ENCODE results near the gene CYFIP2. TPM values are rescaled to one million over a fixed set of nuclear protein-coding genes. Genes with fewer than 3 reads are reported as not detected.

The CYFIP2 gene
- total and polyA plus RNA-seq, 10 of the 15 experiments (the other 5 are each of a cell fraction or from before 2014, with no cell fraction given) = 43.4 to 173 (median 96.0) TPM

GRCh38 chr5:157217289-157218024 is 48.5 kb upstream of the CYFIP2 start:
- 18% methylated on average over 5 of the region's 5 CpGs for WGBS (ENCODE audit: insufficient coverage, insufficient replicate concordance, low lambda C conversion rate, missing lambda C conversion rate)
- intact Hi-C loops (cut with micrococcal nuclease; ENCODE audit: unreplicated experiment) = loop anchor here (2.0 kb wide), 1 partner anchor 69 kb away; no protein-coding TSS in a partner anchor
- Histone ChIP-seq H4K20me1 (ENCODE audit: control insufficient read depth, insufficient read depth) (no peaks in the 10 kb centered on the region), H3K4me2 (ENCODE audit: control insufficient read depth, insufficient read depth) (peak overlapping the region; percentile 0; the same call in 1 of the 2 replicates), H3K79me2 (ENCODE audit: control insufficient read depth, insufficient read depth, low read length) (no peaks in the 10 kb centered on the region), H3K36me3 (ENCODE audit: control insufficient read depth in 2 of 2, insufficient read depth in 2 of 2, low read length in 1 of 2) (no peaks in the 10 kb centered on the region), H3K4me3 (no peak overlapping the region), H2AFZ (ENCODE audit: control insufficient read depth, low read depth, low read length) (peak overlapping the region; percentile 5; the same call in 1 of the 2 replicates), H3K27me3 (replicated peaks in 1 of 2; ENCODE audit: control insufficient read depth in 2 of 2, insufficient read depth in 2 of 2, low read length in 1 of 2) (no peaks in the 10 kb centered on the region), H3K9ac (ENCODE audit: control insufficient read depth, insufficient read depth, low read length) (no peak overlapping the region), H3K27ac (ENCODE audit: control insufficient read depth, insufficient read depth) (no peak overlapping the region), H3K9me3 (replicated peaks; ENCODE audit: control insufficient read depth, insufficient read depth, low read length) (no peaks in the 10 kb centered on the region; the same call in 2 of the 3 replicates), H3K4me1 (ENCODE audit: control insufficient read depth, insufficient read depth, low read length) (peaks cover 62% of the 10 kb centered on the region)
- no peak for FAIRE-seq
- in situ Hi-C loops (cut with MboI) = no loop called here
- CTCF ChIA-PET = interaction anchor here (0.7 to 6.3 kb wide), 18 partner anchors 8 to 286 kb away, joined by 3 to 53 read pairs (median 4); partner anchors contain the start of gene MED7
- SMC1A ChIA-PET (ENCODE audit: uncharacterized antibody, unreplicated experiment) = interaction anchor here (0.9 to 5.0 kb wide), 24 partner anchors 8 to 296 kb away, joined by 3 to 45 read pairs (median 4); partner anchors contain the start of genes ITK and MED7
- ATAC-seq = no peak
- POLR2A ChIA-PET = interaction anchor here (0.6 to 4.7 kb wide), 12 partner anchors 9 to 352 kb away, joined by 3 to 20 read pairs (median 4); partner anchors contain the start of genes CYFIP2 and MED7
- no peak for TF ChIP-seq IRF4 (IDR thresholded peaks at IDR 0.05; ENCODE audit: low read depth, low read length)
- TF ChIP-seq GABPA (IDR thresholded peaks at IDR 0.05; ENCODE audit: low read depth) = peak; percentile 42; the same call in 1 of the 2 replicates
- BruUV-seq (replicated peaks) = no TSS peak
- RAD21 ChIA-PET (ENCODE audit: unreplicated experiment) = interaction anchor here (0.8 to 4.9 kb wide), 12 partner anchors 8 to 74 kb away, joined by 3 to 52 read pairs (median 12); no protein-coding TSS in a partner anchor
- DNase-seq (ENCODE audit: low read depth, low spot score) = no peak

DNA sequence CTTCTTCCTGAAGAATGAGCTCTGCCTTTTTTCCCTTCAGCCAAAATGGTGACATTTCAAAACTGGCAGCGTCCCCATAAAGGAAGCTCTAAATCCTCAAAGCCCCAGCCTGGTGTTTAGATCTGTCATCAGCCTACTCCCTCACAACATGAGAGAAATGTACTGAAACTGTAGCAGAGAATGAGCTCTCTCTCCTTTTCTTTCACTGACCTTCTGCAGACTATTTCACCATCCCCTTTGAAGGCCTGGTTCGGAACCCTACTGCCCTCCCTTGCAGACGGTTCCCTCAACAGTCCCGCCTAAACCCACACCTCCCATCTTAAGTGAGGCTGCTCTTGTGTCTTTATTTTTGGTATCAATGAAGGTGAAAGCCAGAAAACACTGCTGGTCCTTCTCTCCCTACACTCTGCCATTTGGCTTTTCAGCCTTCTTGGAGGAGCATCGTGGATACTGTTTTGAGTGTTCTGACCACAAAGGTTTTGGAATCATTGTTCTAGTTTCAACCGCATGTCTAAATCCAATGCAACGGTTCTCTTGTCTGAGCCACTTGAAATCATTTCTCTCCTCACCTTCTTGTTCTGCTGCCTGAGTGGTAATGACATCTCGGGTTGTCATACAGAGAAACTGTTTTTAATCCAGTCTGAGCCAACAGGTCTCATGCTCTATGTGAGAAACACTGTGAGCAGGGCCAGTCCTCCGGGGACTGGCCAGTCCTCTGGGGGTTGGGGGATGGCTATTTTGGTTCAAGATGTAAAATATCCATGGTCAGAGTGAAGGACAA is 46.2 kb upstream of the CYFIP2 start:
- Histone ChIP-seq H3K27ac (ENCODE audit: control insufficient read depth, insufficient read depth) (peak overlapping the region; percentile 54), H3K4me3 (no peak overlapping the region), H3K9ac (ENCODE audit: control insufficient read depth, insufficient read depth, low read length) (no peak overlapping the region), H3K79me2 (ENCODE audit: control insufficient read depth, insufficient read depth, low read length) (no peaks in the 10 kb centered on the region), H3K27me3 (replicated peaks in 1 of 2; ENCODE audit: control insufficient read depth in 2 of 2, insufficient read depth in 2 of 2, low read length in 1 of 2) (no peaks in the 10 kb centered on the region), H3K36me3 (ENCODE audit: control insufficient read depth in 2 of 2, insufficient read depth in 2 of 2, low read length in 1 of 2) (no peaks in the 10 kb centered on the region), H3K4me2 (ENCODE audit: control insufficient read depth, insufficient read depth) (peak overlapping the region; percentile 38), H2AFZ (ENCODE audit: control insufficient read depth, low read depth, low read length) (peak overlapping the region; percentile 77), H3K4me1 (ENCODE audit: control insufficient read depth, insufficient read depth, low read length) (peaks cover 53% of the 10 kb centered on the region), H3K9me3 (replicated peaks; ENCODE audit: control insufficient read depth, insufficient read depth, low read length) (no peaks in the 10 kb centered on the region), H4K20me1 (ENCODE audit: control insufficient read depth, insufficient read depth) (no peaks in the 10 kb centered on the region)
- ATAC-seq = peak; percentile 75
- in situ Hi-C loops (cut with MboI) (no loop called here), intact Hi-C loops (cut with micrococcal nuclease; ENCODE audit: unreplicated experiment) (loop anchor here (1.0 to 2.0 kb wide), 2 partner anchors 33 to 47 kb away; no protein-coding TSS in a partner anchor)
- SMC1A ChIA-PET (ENCODE audit: uncharacterized antibody, unreplicated experiment) = interaction anchor here (0.6 to 3.9 kb wide), 15 partner anchors 8 to 298 kb away, joined by 3 to 29 read pairs (median 4); no protein-coding TSS in a partner anchor
- WGBS (ENCODE audit: insufficient coverage, insufficient replicate concordance, low lambda C conversion rate, missing lambda C conversion rate) = under 1% methylated on average over 9 of the region's 9 CpGs
- no TSS peak for BruUV-seq (replicated peaks)
- RAD21 ChIA-PET (ENCODE audit: unreplicated experiment) = interaction anchor here (0.6 to 2.1 kb wide), 7 partner anchors 13 to 104 kb away, joined by 3 to 15 read pairs (median 4); no protein-coding TSS in a partner anchor
- CTCF ChIA-PET = interaction anchor here (0.6 to 6.3 kb wide), 10 partner anchors 11 to 297 kb away, joined by 3 to 53 read pairs (median 4); no protein-coding TSS in a partner anchor
- POLR2A ChIA-PET = interaction anchor here (0.6 to 4.7 kb wide), 3 partner anchors 33 to 52 kb away, joined by 3 to 20 read pairs (median 3); no protein-coding TSS in a partner anchor
- FAIRE-seq = peak; percentile 84
- peak; percentile 50 for DNase-seq (ENCODE audit: low read depth, low spot score)
- TF ChIP-seq PKNOX1 (IDR thresholded peaks at IDR 0.05) = no peak
- no peak for TF ChIP-seq PAX8 (IDR thresholded peaks at IDR 0.05)
- no peak for TF ChIP-seq NFYB (IDR thresholded peaks at IDR 0.05; ENCODE audit: insufficient read depth, low read depth, low read length)
- TF ChIP-seq SUPT20H (IDR thresholded peaks at IDR 0.05; ENCODE audit: borderline replicate concordance, control insufficient read depth, low read depth, low read length) = no peak
- TF ChIP-seq SP1 (IDR thresholded peaks at IDR 0.05; ENCODE audit: low read depth, low read length) = no peak
- no peak for TF ChIP-seq ATF3 (IDR thresholded peaks at IDR 0.05; ENCODE audit: borderline replicate concordance, extremely low read depth, low read depth, low read length)
